Stimulated activated CD8-positive, alpha-beta memory T cell treated with anti-CD3 and anti-CD28 coated beads, Interleukin-12 subunit alpha, Interleukin-12 subunit beta, amount 100 ng/mL, for 24 hours (primary cell): Measurements from ENCODE around the gene IGLL1.
"Not testable (repeated sequence)": the region's sequence is repeated elsewhere in the genome, so short reads cannot be mapped to it uniquely, and the experiment has no call there.

ENCODE experiments used
- DNase-seq: peaks from one replicate; pipeline ENCODE4 v3.0.0-alpha.2; 2020; ENCODE audit errors: extremely low read depth

IGLL1 gene

DNA sequence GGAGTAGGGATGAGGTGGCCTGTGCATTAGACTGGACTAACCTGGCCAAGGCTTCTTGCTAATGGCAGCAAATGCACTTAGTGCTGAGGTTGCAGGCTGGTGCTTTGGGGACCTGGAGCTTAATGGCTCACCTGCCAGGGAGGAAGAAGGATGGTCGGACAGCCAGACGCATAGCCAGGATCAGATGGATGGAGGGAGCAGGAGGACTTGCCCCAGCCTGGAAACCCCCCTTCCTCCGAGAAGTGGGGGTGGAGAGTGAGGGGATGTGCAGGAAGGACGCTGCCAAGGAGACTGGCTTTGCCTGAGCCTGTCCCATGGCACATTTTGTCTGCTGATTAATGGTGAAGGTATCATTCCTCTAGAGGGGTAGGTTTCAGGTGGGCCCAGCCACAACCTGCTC lies 17.9 kb downstream of the IGLL1 start:
- DNase-seq: no peak

DNA sequence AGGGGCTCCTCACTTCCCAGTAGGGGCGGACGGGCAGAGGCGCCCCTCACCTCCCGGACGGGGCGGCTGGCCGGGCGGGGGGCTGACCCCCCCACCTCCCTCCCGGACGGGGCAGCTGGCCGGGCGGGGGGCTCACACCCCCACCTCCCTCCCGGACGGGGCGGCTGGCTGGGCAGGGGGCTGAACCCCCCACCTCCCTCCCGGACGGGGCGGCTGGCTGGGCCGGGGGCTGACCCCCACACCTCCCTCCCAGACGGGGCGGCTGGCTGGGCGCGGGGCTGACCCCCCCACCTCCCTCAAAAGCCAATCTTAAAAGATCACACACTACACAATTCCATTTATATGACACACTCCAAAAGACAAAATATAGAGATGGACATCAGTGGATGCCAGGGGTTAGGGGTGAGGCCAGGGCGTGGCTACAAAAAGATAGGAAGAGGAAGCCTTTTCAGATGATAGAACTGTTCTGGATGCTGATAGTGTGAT lies 19.0 kb downstream of the IGLL1 start:
- not testable (repeated sequence) for DNase-seq

DNA sequence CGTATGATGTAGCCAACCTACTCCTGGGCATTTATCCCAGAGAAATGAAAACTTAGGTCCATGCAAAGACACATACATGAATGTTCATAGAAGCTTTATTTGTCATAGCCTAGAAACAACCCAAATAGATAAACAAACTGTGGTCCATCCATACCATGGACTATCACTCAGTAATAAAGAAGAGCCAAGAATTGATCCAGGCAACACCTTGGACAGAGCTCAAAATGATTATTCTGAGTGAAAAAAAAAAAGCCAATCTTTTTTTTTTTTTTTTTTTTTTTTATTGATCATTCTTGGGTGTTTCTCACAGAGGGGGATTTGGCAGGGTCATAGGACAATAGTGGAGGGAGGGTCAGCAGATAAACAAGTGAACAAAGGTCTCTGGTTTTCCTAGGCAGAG lies 19.9 kb downstream of the IGLL1 start:
- not testable (repeated sequence) for DNase-seq

DNA sequence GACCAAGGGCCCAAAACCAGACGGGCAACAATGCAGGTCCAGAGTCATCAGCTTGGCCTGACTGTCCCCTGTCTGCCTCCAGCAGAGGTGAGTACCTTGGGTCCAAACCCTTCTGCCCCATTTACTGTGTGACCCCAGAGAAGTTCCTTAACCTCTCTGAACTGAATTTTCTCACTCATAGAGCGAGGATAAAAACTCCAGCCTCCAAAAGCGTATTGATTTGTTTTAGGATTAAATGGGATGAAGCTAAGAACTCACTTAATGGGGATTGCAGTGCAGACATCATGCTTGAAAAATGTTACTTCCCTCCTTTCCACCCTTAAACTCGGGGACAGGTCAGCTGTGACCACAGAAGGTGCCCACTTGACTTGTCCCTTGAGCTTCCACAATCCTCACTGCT lies 22.6 kb downstream of the IGLL1 start:
- DNase-seq: no peak

DNA sequence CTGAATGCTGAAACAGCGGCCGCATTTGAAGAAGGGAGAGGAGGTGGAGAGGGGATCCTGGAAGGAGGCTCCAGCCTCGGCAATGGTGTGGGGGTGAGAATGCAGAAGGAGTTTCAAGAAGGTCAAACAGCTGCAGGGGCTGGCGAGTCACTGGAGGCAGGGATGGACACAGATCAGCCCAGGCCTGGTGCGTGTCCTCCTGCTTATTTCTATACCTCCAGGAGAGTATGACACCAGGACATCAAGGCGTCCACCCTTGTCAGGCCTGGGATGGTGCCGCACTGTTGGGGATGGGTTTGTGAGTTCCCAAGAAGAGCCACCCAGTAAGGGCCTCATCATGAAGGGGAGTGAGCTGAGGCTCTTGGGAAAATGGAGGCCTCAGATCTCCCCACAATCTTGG lies 23.1 kb downstream of the IGLL1 start:
- no peak for DNase-seq

DNA sequence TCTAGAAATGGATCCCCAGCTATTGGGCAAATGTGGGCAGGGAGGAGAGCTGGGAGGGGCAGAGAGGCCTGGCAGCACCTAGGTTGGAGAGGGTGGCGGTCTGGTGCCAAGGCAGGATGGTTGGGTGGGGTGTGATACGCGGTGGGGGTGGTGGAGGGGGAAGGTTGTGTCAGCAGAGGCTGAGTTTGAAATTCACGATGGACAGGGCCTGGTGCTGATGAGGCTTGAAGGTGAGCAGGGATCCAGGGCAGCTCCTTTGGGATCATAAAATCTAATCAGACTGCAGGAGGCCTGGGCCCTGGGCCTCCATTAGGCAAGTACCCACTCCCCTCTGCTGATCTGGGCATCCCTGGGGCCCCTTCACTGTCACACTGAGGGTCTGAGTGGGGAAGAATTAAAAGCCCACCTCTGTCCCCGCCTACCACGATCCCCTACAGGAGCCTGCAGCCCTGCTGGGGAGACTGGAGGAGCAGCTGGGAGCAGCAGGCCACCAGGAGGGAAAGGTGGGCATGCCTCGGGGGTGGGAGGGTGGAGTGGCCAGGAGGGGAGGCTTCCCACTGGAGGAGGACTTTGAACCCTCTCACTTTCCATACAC lies 24.0 kb downstream of the IGLL1 start:
- no peak for DNase-seq

DNA sequence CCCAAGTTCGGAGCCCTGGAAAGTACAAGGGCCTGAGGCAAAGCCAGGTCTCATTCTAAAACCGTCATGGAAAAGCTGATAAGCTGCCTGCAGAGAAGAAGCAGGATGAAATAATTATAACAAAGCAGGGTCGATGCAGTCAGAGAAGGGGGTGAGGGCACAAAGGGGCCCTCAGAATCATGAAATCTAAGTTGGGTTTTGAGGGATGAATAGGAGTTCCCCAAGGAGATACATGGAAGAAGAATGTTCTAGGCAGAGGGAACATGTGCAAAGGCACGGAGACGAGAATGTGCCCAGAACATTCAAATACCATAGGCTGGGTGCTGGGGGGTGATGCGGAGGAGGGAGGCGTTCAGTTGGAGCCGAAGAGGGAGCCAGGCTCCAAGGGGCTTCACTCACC lies 25.0 kb downstream of the IGLL1 start:
- DNase-seq: no peak

DNA sequence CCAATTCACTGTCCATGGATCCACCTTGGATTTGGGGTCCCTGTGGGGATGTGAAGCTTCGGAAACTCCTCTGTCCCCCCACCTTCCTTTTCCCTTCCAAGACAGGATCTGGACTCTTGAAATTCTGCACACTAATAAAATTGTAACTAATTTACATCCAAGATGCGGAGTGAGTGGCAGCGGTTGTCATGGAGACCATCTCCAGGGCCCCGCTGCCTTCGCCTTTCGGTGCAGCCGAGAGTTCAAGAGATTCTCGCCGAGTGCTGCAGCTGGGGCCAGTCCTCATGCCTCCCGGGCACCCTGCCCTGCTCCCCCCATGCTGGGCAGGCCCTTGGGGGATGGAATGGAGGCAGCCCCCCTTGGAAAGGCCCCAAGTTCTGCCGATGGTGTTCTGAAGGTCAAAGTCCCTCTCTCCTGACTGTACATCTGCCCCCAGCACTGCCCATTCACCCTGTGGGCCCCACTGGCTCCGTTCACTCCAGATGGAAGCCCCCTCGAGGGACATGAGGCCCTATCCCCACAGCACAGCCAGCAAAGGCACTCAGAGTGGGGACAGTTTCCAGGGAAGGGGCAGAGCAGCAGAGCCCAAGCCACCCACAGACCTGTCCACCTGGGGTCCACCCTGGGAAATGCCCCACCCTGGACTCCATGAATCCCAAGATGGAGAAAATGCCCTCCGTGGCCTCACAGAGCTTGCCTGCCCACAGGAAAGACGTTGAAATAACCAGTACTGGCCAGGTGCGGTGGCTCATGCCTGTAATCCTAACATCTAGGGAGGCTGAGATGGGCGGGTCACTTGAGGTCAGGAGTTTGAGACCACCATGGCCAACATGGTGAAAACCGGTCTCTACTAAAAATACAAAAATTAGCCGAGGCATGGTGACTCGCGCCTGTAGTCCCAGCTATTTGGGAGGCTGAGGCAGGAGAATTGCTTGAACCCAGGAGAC lies 25.9 kb downstream of the IGLL1 start:
- DNase-seq: no peak

DNA sequence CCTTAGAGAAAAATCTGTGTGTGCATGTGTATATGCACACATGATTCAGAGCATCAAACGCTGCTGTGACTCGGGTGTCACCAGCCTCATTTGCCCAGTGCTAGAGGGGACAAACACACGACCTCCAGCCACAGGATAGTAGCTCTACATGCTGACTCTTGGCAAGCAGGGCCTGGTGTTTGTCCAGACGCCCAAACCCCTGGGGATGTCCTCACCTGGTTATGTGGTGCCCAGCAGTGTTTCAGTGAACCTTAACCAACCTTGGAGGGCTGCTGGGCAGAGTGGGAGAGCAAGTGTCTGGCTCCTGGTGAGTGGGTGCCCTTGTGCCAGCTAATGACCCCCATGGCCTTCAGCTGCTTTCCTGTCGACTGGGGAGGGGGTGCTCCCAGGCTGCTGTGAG lies 26.7 kb downstream of the IGLL1 start:
- DNase-seq: no peak

DNA sequence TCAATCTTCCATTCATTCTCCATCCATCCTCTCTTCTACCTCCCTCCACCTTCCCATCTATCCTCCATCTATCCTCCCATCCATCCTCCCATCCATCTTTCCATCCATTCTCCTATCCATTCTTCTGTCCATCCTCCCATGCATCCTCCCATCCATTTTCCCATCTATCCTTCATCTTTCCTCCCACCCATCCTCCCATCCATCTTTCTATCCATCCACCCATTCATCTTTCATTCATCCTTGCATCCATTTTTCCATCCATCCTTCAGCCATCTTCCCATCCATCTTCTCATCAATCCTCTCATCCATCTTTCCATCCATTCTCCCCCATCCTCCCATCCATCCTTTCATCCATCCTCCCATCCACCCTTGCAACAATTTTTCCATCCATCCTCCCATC lies 27.5 kb downstream of the IGLL1 start:
- DNase-seq: no peak

DNA sequence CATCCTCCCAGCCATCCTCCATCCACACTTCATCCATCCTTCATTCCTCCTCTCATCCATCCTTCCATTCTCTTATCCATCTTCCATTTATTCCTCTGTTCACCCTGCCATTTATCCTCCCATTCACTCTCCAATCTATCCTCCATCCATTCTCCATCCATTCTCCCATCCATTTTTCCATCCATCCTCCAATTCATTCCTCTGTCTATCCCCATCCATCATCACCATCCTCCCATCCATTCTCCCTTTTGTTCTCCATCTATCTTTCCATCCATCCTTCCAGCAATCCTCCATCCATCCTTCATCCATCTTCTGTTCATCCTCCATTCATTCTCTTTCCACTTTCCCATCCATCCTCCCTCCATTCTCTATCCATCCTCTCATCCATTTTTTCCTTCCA lies 28.7 kb downstream of the IGLL1 start:
- no peak for DNase-seq

DNA sequence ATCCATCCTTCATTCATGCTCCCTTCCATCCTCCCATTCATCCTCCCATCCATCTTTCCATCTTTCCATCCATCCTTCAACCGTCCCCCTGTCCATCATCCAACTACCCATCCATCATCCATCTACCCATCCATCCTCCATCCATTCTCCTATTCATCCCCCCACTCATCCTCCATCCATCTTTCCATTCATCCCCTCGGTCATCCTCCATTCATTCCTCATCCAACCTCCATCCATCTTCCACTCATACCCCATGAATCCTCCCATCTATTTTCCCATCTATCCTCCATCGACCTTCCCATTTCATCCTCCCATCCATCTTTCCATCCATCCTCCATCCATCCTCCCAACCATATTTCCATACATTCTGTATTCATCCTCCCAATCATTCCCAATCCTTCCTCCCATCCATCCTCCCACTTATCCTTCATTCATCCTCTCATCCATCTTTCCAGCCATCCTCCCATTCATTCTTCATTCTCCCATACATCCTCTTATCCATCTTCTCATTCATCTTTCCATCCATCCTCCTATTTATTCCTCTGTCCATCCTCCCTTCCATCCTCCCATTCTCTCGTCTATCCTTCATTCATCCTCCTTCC lies 29.9 kb downstream of the IGLL1 start:
- DNase-seq: no peak

DNA sequence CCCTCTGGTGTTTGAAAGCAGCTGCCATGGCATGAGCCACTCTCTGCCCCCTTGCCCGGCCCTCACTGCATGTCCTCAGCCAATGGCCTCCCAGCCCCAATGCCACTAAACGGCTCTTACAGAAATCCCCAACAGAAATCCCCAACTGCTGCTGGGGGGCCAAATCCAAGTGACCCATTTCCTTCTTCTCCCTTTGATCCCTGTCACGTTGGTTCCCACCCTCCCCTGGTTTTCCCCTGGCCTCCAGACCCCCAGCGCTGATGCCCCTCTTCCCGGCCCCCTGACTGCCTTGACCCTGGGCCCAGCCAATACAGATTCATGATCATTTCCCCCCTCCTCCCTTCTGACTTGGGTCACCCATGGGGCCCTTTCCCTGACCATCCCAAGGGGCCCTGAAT lies 30.9 kb downstream of the IGLL1 start:
- no peak for DNase-seq

DNA sequence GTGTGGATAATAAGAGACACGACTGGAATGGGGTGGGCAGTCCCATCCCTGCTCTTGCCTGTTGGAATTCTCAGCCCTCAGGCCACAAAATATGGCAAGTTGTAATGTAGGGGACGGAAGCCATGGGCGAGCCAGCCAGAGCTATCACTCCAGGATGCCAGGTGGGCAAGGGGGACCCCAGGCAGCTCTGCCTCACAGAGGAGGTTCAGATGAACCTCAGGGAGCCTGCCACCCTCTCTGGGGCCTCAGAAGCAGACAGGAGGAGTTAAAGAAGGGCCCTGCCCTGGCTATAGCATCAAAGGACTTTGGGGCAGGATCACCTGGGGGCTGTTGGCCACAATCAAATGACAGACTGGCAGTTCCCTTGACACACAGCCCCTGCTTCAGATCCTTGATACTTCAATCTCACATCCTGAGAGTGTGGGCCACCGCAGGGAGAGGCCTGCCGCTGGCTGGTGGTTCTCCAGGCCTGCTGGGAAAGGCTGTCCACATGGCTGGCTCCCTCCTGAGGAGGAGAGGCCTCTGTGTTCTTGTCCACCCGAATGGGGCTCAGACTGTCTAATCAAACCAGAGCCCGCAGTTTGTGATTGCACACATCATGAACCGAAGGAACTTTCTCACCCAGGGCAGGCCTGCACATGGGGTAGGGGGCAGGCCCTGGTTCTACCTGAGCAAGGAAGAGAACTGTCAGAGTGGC lies 31.4 kb downstream of the IGLL1 start:
- DNase-seq: no peak

DNA sequence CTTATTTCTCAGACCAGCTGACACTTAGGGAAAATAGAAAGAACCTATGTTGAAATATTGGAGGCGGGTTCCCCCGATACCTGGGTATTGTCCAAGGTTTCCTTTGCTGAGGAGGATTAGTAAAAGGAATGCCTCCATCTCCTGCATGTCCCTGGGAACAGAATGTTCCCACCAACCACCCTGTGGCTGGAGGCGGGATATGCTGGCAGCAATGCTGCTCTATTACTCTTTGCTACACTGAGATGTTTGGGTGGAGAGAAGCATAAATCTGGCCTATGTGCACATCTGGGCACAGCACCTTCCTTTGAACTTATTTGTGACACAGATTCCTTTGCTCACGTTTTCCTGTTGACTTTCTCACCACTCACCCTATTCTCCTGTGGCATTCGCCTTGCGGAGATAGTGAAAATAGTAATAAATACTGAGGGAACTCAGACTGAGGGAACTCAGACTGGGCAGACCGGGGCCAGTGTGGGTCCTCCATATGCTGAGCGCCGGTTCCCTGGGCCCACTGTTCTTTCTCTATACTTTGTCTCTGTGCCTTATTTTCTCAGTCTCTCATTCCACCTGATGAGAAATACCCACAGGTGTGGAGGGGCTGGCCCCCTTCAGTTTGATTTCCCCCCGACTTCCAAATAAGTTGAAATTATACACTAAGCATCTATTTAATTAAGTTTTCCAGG lies 32.1 kb downstream of the IGLL1 start:
- DNase-seq: no peak

DNA sequence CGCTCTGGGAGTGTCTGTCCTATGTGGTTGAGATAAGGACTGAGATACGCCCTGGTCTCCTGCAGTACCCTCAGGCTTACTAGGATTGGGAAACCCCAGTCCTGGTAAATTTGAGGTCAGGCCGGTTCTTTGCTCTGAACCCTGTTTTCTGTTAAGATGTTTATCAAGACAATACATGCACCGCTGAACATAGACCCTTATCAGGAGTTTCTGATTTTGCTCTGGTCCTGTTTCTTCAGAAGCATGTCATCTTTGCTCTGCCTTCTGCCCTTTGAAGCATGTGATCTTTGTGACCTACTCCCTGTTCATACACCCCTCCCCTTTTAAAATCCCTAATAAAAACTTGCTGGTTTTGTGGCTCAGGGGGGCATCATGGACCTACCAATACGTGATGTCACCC lies 32.7 kb downstream of the IGLL1 start:
- not testable (repeated sequence) for DNase-seq

DNA sequence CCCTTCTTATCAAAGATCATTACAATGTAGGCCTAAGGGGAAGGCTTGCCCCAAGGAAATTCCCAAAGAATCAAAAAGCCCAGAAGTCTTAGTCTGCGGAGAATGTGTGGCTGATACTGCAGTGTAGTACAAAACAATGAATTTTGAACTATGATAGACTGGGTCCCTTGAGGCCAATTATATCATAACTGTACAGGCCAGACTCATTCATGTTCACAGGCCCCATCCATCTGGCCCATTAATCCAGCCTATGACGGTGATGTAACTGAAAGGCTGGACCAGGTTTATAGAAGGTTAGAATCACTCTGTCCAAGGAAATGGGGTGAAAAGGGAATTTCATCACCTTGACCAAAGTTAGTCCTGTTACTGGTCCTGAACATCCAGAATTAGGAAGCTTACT lies 35.2 kb downstream of the IGLL1 start:
- no peak for DNase-seq

DNA sequence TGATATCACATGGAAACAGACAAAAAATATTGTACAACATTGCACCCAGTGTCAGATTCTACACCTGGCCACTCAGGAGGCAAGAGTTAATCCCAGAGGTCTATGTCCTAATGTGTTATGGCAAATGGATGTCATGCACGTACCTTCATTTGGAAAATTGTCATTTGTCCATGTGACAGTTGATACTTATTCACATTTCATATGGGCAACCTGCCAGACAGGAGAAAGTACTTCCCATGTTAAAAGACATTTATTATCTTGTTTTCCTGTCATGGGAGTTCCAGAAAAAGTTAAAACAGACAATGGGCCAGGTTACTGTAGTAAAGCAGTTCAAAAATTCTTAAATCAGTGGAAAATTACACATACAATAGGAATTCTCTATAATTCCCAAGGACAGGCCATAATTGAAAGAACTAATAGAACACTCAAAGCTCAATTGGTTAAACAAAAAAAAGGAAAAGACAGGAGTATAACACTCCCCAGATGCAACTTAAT lies 36.5 kb downstream of the IGLL1 start:
- DNase-seq: not testable (repeated sequence)

DNA sequence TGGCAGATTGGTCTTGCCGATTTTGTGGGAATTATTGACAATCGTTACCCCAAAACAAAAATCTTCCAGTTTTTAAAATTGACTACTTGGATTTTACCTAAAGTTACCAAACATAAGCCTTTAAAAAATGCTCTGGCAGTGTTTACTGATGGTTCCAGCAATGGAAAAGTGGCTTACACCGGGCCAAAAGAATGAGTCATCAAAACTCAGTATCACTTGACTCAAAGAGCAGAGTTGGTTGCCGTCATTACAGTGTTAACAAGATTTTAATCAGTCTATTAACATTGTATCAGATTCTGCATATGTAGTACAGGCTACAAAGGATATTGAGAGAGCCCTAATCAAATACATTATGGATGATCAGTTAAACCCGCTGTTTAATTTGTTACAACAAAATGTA lies 37.2 kb downstream of the IGLL1 start:
- DNase-seq: no peak

DNA sequence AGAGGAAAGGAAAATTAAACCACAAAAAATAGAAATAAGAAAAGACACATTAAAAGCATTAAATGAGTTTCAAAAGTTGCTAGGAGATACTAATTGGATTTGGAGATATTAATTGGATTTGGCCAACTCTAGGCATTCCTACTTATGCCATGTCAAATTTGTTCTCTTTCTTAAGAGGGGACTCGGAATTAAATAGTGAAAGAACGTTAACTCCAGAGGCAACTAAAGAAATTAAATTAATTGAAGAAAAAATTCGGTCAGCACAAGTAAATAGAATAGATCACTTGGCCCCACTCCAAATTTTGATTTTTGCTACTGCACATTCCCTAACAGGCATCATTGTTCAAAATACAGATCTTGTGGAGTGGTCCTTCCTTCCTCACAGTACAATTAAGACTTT lies 37.7 kb downstream of the IGLL1 start:
- not testable (repeated sequence) for DNase-seq

DNA sequence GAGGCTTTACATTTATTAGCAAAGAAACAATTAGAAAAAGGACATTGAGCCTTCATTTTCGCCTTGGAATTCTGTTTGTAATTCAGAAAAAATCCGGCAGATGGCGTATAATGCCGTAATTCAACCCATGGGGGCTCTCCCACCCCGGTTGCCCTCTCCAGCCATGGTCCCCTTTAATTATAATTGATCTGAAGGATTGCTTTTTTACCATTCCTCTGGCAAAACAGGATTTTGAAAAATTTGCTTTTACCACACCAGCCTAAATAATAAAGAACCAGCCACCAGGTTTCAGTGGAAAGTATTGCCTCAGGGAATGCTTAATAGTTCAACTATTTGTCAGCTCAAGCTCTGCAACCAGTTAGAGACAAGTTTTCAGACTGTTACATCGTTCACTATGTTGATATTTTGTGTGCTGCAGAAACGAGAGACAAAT lies 38.2 kb downstream of the IGLL1 start:
- not testable (repeated sequence) for DNase-seq
